GM19025 (cell line): ENCODE data around the gene CCDC6.
"Not testable (repeated sequence)": the region's sequence is repeated elsewhere in the genome, so short reads cannot be mapped to it uniquely, and the experiment has no call there.

Experiments used
- ATAC-seq: cut with Tn5 transposase; IDR thresholded peaks from one replicate; pipeline ENCODE4 v1.9.1; 2021; ENCODE audit warnings: mild to moderate bottlenecking, low read depth, moderate library complexity; ENCODE audit not compliant: unreplicated experiment

CCDC6 gene

GRCh38 chr10:59884893-59885292, 21.5 kb downstream of the CCDC6 start:
- not testable (repeated sequence) for ATAC-seq

- peak; percentile 1 for ATAC-seq
These were observed 24.7 kb downstream of the CCDC6 start for GRCh38 chr10:59881640-59882039.

GRCh38 chr10:59880971-59881510, 25.3 kb downstream of the CCDC6 start:
- peak; percentile 68 for ATAC-seq

GRCh38 chr10:59880019-59880717, 26.2 kb downstream of the CCDC6 start:
- ATAC-seq = no peak

- peak; percentile 30 for ATAC-seq
These were observed 26.9 kb downstream of the CCDC6 start for GRCh38 chr10:59879363-59879913.

- no peak for ATAC-seq
These were observed 27.4 kb downstream of the CCDC6 start for GRCh38 chr10:59878915-59879314.

GRCh38 chr10:59878289-59878688, 28.1 kb downstream of the CCDC6 start:
- no peak for ATAC-seq

- no peak for ATAC-seq
These were observed 29.1 kb downstream of the CCDC6 start for GRCh38 chr10:59877191-59877671.

- no peak for ATAC-seq
These were observed 29.7 kb downstream of the CCDC6 start for GRCh38 chr10:59876695-59877094.

GRCh38 chr10:59876208-59876607, 30.1 kb downstream of the CCDC6 start:
- ATAC-seq = not testable (repeated sequence)

GRCh38 chr10:59873896-59874295, 32.5 kb downstream of the CCDC6 start:
- ATAC-seq = peak; percentile 52

GRCh38 chr10:59872892-59873463, 33.4 kb downstream of the CCDC6 start:
- no peak for ATAC-seq

- no peak for ATAC-seq
These were observed 36.2 kb downstream of the CCDC6 start for GRCh38 chr10:59870152-59870551.

- no peak for ATAC-seq
These were observed 36.8 kb downstream of the CCDC6 start for GRCh38 chr10:59869594-59869940.

- no peak for ATAC-seq
These were observed 37.4 kb downstream of the CCDC6 start for GRCh38 chr10:59868696-59869593.

- no peak for ATAC-seq
These were observed 38.8 kb downstream of the CCDC6 start for GRCh38 chr10:59867590-59867989.

GRCh38 chr10:59865101-59865500, 41.3 kb downstream of the CCDC6 start:
- ATAC-seq = peak; percentile 71

GRCh38 chr10:59864141-59864962, 42.0 kb downstream of the CCDC6 start:
- no peak for ATAC-seq

- ATAC-seq = no peak
These were observed 46.8 kb downstream of the CCDC6 start for GRCh38 chr10:59859570-59859969.

- no peak for ATAC-seq
These were observed 48.4 kb downstream of the CCDC6 start for GRCh38 chr10:59857921-59858320.
